RWPE1 (cell line): ENCODE data around the gene DNAH8.

Experiments used
- CTCF ChIA-PET: fragments of 350-600 bp; sonication (Branson Sonifier 250); formaldehyde crosslinking; extraction: SDS; loops from one replicate; lab custom pipeline; 2021; lab: Yijun Ruan, JAX
- POLR2A ChIA-PET: fragments of 400-600 bp; formaldehyde crosslinking; extraction: SDS; loops from one replicate; lab custom pipeline; 2020; ENCODE audit warnings: antibody characterized with exemption; ENCODE audit not compliant: low non-redundant PET; lab: Yijun Ruan, JAX
- DNase-seq: peaks from one replicate; pipeline ENCODE4 v3.0.0; 2012; ENCODE audit warnings: low spot score
- H3K27ac ChIP-seq: fragments of 450-650 bp; 2 replicates; pipeline ENCODE4 v1.5.1; 2017
- CTCF ChIP-seq: fragments of 450-650 bp; conservative IDR thresholded peaks from 2 replicates; pipeline ENCODE4 v1.5.1; 2017; ENCODE audit warnings: low read depth, mild to moderate bottlenecking

Gene DNAH8

DNA sequence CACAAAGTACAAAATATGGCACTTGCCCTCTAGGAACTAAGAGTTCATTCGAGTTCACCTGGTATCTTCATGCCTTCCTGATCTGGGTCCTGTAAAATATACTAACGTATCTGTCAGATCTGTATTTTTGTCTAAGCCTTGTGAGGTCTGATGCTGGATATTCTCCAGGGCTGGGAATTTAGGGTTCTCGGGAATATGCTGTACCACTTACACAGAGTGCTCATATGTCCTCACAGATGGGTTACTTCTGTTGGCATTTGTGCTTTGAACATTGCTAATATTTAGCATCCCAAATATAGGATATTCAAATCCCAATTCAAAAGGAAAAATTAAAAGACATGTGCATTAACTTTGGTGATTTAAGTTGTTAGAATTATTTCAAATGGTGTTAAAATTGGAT lies 122.0 kb downstream of the DNAH8 start:
- no peak for DNase-seq
- TF ChIP-seq CTCF, result no peak
- ChIA-PET CTCF (interaction anchor here (0.6 kb wide), 1 partner anchor 35 kb away, joined by 3 read pairs; no protein-coding TSS in a partner anchor), POLR2A (no interaction called here)
- H3K27ac ChIP-seq, result no peak overlapping the region

- POLR2A ChIA-PET, result no interaction called here
Measured at GRCh38 chr6:38843798-38844197, 128.7 kb downstream of the DNAH8 start.

GRCh38 chr6:38845931-38846330 lies 130.8 kb downstream of the DNAH8 start:
- CTCF ChIA-PET, result interaction anchor here (1.2 kb wide), 1 partner anchor 26 kb away, joined by 6 read pairs; no protein-coding TSS in a partner anchor
- POLR2A ChIA-PET, result no interaction called here
- no peak overlapping the region for H3K27ac ChIP-seq

More at GRCh38 chr6:38843798-38844197, 128.7 kb downstream of the DNAH8 start:
- DNase-seq, result no peak
- CTCF ChIA-PET, result no interaction called here
- H3K27ac ChIP-seq, result no peak overlapping the region
- TF ChIP-seq CTCF, result no peak

GRCh38 chr6:38846361-38846760 lies 131.2 kb downstream of the DNAH8 start:
- ChIA-PET POLR2A (no interaction called here), CTCF (interaction anchor here (1.2 kb wide), 1 partner anchor 26 kb away, joined by 6 read pairs; no protein-coding TSS in a partner anchor)
- no peak for TF ChIP-seq CTCF
- no peak overlapping the region for H3K27ac ChIP-seq
- no peak for DNase-seq

More at GRCh38 chr6:38845931-38846330, 130.8 kb downstream of the DNAH8 start:
- DNase-seq, result no peak
- TF ChIP-seq CTCF, result no peak

- ChIA-PET CTCF (interaction anchor here (0.5 to 1.2 kb wide), 2 partner anchors 11 to 25 kb away, joined by 4 to 6 read pairs; no protein-coding TSS in a partner anchor), POLR2A (no interaction called here)
- TF ChIP-seq CTCF, result no peak
- H3K27ac ChIP-seq, result no peak overlapping the region
- peak; percentile 36 for DNase-seq
Measured at GRCh38 chr6:38846844-38847243, 131.7 kb downstream of the DNAH8 start.

GRCh38 chr6:38847497-38847896 lies 132.4 kb downstream of the DNAH8 start:
- H3K27ac ChIP-seq, result no peak overlapping the region
- TF ChIP-seq CTCF, result no peak
- no peak for DNase-seq
- POLR2A ChIA-PET, result no interaction called here
- CTCF ChIA-PET, result interaction anchor here (0.5 to 0.6 kb wide), 2 partner anchors 25 to 44 kb away, joined by 3 read pairs; no protein-coding TSS in a partner anchor
